Measurements from ENCODE around the gene CEP83. TPM values are rescaled to one million over a fixed set of nuclear protein-coding genes. Genes with fewer than 3 reads are reported as not detected.

CEP83 gene
- total and polyA plus RNA-seq, 12 donors, result 4.2 to 20.5 (median 10.2) TPM

DNA sequence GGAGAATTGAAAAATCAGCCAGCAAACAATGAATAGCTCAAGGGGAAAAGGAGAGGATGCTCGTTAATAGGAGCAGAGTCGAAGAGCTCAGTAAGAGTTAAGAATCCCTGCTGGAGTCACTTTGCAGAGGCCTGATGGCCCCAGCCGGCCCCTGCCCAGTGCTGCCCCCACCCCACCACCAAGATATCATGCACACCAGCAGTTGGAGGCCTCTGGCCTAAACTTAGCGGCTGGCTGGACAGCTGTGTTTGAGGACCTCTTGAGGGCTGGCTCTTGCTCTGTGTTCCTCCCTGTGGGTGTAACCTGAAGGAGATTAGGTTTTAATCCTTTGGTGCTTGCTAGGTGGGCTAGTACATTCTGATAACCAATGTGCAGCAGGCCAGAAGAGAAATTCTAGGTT lies 169.3 kb downstream of the CEP83 start:
- ATAC-seq, result peak in 7 of 8 donors; percentile 63 to 88 (median 85)
- H3K27me3 ChIP-seq, result no peaks in the 10 kb centered on the region
- H3K4me1 ChIP-seq, result peaks cover 4 to 33% (median 23%) of the 10 kb centered on the region in 9 donors
- H3K4me3 ChIP-seq, result peak overlapping the region in 1 of 10 donors; percentile 13
- DNase-seq, result peak; percentile 27 to 32
- intact Hi-C loops (cut with DNase I), result loop anchor here in 3 of 10 donors (5.0 to 10.0 kb wide), 2 partner anchors 33 to 146 kb away; partner anchors contain the start of gene PLXNC1 (in 2 of the 3)
- H3K27ac ChIP-seq, result peak overlapping the region; percentile 17 to 78 (median 66)
- H3K9me3 ChIP-seq, result no peaks in the 10 kb centered on the region
- peaks cover 0 to 74% (median 0%) of the 10 kb centered on the region in 9 donors for H3K36me3 ChIP-seq
- WGBS, 2 donors, result 26 to 34% methylated on average over 4 of the region's 4 CpGs
- TF ChIP-seq, protein P1, sequence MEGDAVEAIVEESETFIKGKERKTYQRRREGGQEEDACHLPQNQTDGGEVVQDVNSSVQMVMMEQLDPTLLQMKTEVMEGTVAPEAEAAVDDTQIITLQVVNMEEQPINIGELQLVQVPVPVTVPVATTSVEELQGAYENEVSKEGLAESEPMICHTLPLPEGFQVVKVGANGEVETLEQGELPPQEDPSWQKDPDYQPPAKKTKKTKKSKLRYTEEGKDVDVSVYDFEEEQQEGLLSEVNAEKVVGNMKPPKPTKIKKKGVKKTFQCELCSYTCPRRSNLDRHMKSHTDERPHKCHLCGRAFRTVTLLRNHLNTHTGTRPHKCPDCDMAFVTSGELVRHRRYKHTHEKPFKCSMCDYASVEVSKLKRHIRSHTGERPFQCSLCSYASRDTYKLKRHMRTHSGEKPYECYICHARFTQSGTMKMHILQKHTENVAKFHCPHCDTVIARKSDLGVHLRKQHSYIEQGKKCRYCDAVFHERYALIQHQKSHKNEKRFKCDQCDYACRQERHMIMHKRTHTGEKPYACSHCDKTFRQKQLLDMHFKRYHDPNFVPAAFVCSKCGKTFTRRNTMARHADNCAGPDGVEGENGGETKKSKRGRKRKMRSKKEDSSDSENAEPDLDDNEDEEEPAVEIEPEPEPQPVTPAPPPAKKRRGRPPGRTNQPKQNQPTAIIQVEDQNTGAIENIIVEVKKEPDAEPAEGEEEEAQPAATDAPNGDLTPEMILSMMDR (IDR thresholded peaks at IDR 0.05), result no peak

GRCh38 chr12:94289461-94290312 lies 170.0 kb downstream of the CEP83 start:
- H3K9me3 ChIP-seq, result no peaks in the 10 kb centered on the region
- H3K4me1 ChIP-seq, result peaks cover 4 to 33% (median 23%) of the 10 kb centered on the region in 9 donors
- ATAC-seq, result peak; percentile 46 to 76 (median 64)
- H3K27ac ChIP-seq, result peak overlapping the region; percentile 12 to 78 (median 66)
- H3K27me3 ChIP-seq, result no peaks in the 10 kb centered on the region
- peak overlapping the region in 1 of 10 donors; percentile 13 for H3K4me3 ChIP-seq
- TF ChIP-seq, protein P1 (IDR thresholded peaks at IDR 0.05), result no peak
- intact Hi-C loops (cut with DNase I), result loop anchor here in 4 of 10 donors (5.0 to 10.0 kb wide), 2 partner anchors 32 to 145 kb away; partner anchors contain the start of gene PLXNC1 (in 4 of the 4)
- peaks cover 0 to 74% (median 0%) of the 10 kb centered on the region in 9 donors for H3K36me3 ChIP-seq
- 14 to 18% methylated on average over 13 of the region's 13 CpGs for WGBS, 2 donors
- DNase-seq, result no peak

GRCh38 chr12:94287245-94287628 lies 172.4 kb downstream of the CEP83 start:
- no peak for ATAC-seq
- no peaks in the 10 kb centered on the region for H3K9me3 ChIP-seq
- WGBS, 2 donors, result 86 to 89% methylated on average over 10 of the region's 10 CpGs

More at GRCh38 chr12:94287245-94287628, 172.4 kb downstream of the CEP83 start:
- Histone ChIP-seq H3K4me1 (peaks cover 4 to 44% (median 25%) of the 10 kb centered on the region in 9 donors), H3K27ac (no peak overlapping the region), H3K27me3 (no peaks in the 10 kb centered on the region), H3K36me3 (peaks cover 0 to 75% (median 0%) of the 10 kb centered on the region in 9 donors), H3K4me3 (no peak overlapping the region)
- DNase-seq, result no peak
- intact Hi-C loops (cut with DNase I), result loop anchor here in 2 of 10 donors (10.0 kb wide), 1 partner anchor 142 kb away; the partner anchor contains the start of gene PLXNC1 (in 2 of the 2)
- TF ChIP-seq, protein P1 (IDR thresholded peaks at IDR 0.05), result no peak

Data from heart right ventricle (tissue), 16 donors.